KMS-11 (cell line): ENCODE data around the gene MANEA.
A peak's percentile ranks its signal among the peaks of the same experiment; 100 is the strongest.

Experiments used
- H2AFZ ChIP-seq: fragments of 200-600 bp; sonication (generic); 2 replicates; pipeline ENCODE4 v1.6.1; 2016; ENCODE audit warnings: antibody characterized with exemption, mixed run types, low read depth
- H3K27ac ChIP-seq: fragments of 200-600 bp; sonication (generic); 2 replicates; pipeline ENCODE4 v1.6.1; 2016; ENCODE audit warnings: mild to moderate bottlenecking, mixed run types
- H3K27me3 ChIP-seq: fragments of 200-600 bp; sonication (generic); 2 replicates; pipeline ENCODE4 v1.6.1; 2017; ENCODE audit warnings: mild to moderate bottlenecking, low read depth, mixed run types, moderate library complexity; ENCODE audit not compliant: insufficient read depth
- H3K36me3 ChIP-seq: fragments of 200-600 bp; sonication (generic); 2 replicates; pipeline ENCODE4 v1.6.1; 2017; ENCODE audit warnings: mild to moderate bottlenecking, mixed run types; ENCODE audit not compliant: insufficient read depth
- H3K4me1 ChIP-seq: fragments of 200-600 bp; sonication (generic); 2 replicates; pipeline ENCODE4 v1.6.1; 2016; ENCODE audit warnings: mild to moderate bottlenecking, low read depth, mixed run types; ENCODE audit not compliant: poor library complexity, severe bottlenecking
- H3K4me2 ChIP-seq: fragments of 200-600 bp; sonication (generic); 2 replicates; pipeline ENCODE4 v1.7.0; 2016; ENCODE audit warnings: mild to moderate bottlenecking, mixed run types
- H3K4me3 ChIP-seq: fragments of 200-600 bp; sonication (generic); IDR thresholded peaks from 2 replicates; pipeline ENCODE4 v1.6.1; 2017; ENCODE audit warnings: low read depth, low read length, mixed read lengths; ENCODE audit not compliant: insufficient read depth
- H3K79me2 ChIP-seq: fragments of 200-600 bp; sonication (generic); 2 replicates; pipeline ENCODE4 v1.6.1; 2016; ENCODE audit warnings: low read depth, mixed run types; ENCODE audit not compliant: insufficient read depth
- H3K9ac ChIP-seq: fragments of 200-600 bp; sonication (generic); 2 replicates; pipeline ENCODE4 v1.6.1; 2016; ENCODE audit warnings: mild to moderate bottlenecking, mixed run types
- H4K20me1 ChIP-seq: fragments of 200-600 bp; sonication (generic); 2 replicates; pipeline ENCODE4 v1.6.1; 2016; ENCODE audit warnings: mild to moderate bottlenecking, mixed run types; ENCODE audit not compliant: insufficient read depth
- TF ChIP-seq, protein P1 (sequence below): fragments of 200-600 bp; sonication (generic); conservative IDR thresholded peaks from 2 replicates; pipeline ENCODE4 v1.6.1; 2017; ENCODE audit warnings: low read depth, mild to moderate bottlenecking, antibody characterized with exemption, low read length, moderate library complexity, mixed read lengths

Gene MANEA

DNA sequence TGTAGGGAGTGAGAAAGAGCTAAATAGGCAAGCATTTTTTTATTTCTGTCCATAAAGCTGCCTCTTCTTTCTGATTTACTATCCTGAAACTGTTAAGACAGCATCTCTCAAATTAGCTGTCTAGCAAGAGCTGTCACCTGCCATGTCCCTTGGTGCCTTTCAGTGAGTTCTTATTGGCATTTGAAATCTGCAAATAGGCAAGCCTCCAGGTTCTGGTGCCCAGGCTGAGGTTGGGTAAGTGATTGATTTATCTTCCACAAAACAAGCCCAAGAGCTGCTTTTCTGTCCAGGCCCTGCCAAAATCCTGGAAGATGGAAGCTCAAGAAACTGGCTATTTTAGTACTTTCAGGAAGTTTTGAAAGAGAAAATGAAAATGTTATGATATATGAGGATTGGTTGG lies 22.4 kb downstream of the MANEA start:
- Histone ChIP-seq H3K27ac (peak overlapping the region; percentile 56), H3K9ac (peak overlapping the region; percentile 11; the same call in 1 of the 2 replicates), H3K4me3 (no peak overlapping the region), H2AFZ (no peak overlapping the region), H3K36me3 (no peaks in the 10 kb centered on the region), H3K79me2 (no peaks in the 10 kb centered on the region), H3K4me2 (peak overlapping the region; percentile 42), H3K4me1 (peaks cover 37% of the 10 kb centered on the region), H3K27me3 (no peaks in the 10 kb centered on the region), H4K20me1 (no peaks in the 10 kb centered on the region)
- TF ChIP-seq, protein P1, sequence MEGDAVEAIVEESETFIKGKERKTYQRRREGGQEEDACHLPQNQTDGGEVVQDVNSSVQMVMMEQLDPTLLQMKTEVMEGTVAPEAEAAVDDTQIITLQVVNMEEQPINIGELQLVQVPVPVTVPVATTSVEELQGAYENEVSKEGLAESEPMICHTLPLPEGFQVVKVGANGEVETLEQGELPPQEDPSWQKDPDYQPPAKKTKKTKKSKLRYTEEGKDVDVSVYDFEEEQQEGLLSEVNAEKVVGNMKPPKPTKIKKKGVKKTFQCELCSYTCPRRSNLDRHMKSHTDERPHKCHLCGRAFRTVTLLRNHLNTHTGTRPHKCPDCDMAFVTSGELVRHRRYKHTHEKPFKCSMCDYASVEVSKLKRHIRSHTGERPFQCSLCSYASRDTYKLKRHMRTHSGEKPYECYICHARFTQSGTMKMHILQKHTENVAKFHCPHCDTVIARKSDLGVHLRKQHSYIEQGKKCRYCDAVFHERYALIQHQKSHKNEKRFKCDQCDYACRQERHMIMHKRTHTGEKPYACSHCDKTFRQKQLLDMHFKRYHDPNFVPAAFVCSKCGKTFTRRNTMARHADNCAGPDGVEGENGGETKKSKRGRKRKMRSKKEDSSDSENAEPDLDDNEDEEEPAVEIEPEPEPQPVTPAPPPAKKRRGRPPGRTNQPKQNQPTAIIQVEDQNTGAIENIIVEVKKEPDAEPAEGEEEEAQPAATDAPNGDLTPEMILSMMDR, result no peak

DNA sequence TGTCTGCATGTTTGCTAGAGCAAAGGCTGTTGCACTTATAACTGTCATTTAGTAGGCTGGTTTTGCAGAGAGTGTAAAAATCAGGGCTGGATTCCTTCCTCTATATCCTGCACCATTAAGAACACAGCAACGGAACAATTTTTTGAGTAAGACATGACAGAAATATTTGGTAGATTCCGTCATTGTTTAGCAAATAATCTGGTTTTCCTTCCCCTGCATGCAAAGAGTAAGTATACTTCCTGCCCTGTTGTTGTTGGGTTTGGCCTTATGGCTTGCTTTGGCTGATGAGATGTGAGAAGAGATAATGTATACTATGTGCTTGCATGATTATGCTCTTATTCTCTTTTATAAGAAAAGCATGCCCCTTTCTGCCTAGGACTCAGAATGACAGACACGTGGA lies 23.8 kb downstream of the MANEA start:
- Histone ChIP-seq H3K27me3 (no peaks in the 10 kb centered on the region), H3K79me2 (no peaks in the 10 kb centered on the region), H2AFZ (no peak overlapping the region), H4K20me1 (no peaks in the 10 kb centered on the region), H3K4me3 (no peak overlapping the region), H3K27ac (no peak overlapping the region), H3K9ac (no peak overlapping the region), H3K36me3 (no peaks in the 10 kb centered on the region), H3K4me1 (peaks cover 37% of the 10 kb centered on the region), H3K4me2 (no peak overlapping the region)
- TF ChIP-seq, protein P1, result no peak

DNA sequence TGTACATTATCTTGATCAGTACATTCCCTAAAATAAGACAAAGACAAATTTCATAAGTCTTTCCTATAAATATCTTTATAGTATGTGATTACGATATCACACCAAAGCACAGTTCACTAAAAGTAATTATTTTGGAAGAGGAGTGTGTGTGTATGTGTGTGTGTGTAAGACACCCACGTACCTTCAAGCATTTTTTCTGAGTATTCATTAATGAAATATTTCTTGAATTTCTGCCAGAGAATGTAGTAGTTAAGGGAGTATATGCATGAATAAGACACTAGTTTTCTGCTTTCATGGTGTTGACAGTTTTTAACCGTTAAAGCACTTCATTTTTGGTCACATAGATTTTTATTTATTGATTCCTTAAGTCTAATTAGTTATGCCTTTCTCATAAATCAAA lies 36.8 kb downstream of the MANEA start:
- H3K36me3 ChIP-seq, result no peaks in the 10 kb centered on the region
- no peaks in the 10 kb centered on the region for H3K4me1 ChIP-seq
- no peak overlapping the region for H3K4me2 ChIP-seq
- H3K27ac ChIP-seq, result no peak overlapping the region
- TF ChIP-seq, protein P1, result no peak
- no peak overlapping the region for H3K4me3 ChIP-seq
- no peak overlapping the region for H3K9ac ChIP-seq
- H3K79me2 ChIP-seq, result no peaks in the 10 kb centered on the region
- no peaks in the 10 kb centered on the region for H3K27me3 ChIP-seq
- no peaks in the 10 kb centered on the region for H4K20me1 ChIP-seq
- H2AFZ ChIP-seq, result no peak overlapping the region

DNA sequence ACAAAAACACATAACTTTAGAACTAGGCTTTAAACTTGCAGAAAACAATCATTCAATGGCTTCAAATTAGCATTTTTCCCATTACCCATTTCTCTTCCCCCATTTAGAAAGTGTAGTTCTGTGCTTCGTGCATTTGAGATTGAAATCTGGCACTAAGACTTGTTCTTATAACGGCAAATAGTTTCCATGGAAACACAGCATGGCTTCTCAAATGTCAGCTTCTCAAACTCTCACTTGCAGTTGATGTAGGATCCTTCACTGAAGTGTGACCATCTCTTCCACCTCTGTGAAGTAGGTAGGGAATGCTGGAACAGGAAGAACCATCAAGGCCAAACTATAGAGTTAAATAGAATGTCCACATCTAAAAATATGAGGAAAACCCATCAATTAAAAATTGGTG lies 52.2 kb downstream of the MANEA start:
- no peak overlapping the region for H3K4me2 ChIP-seq
- H3K27me3 ChIP-seq, result no peaks in the 10 kb centered on the region

More for the DNA sequence above, 52.2 kb downstream of the MANEA start:
- Histone ChIP-seq H3K4me3 (no peak overlapping the region), H3K9ac (no peak overlapping the region), H3K4me1 (no peaks in the 10 kb centered on the region), H4K20me1 (no peaks in the 10 kb centered on the region), H3K79me2 (no peaks in the 10 kb centered on the region), H3K36me3 (no peaks in the 10 kb centered on the region), H3K27ac (no peak overlapping the region), H2AFZ (no peak overlapping the region)
- TF ChIP-seq, protein P1, result no peak
